ENCODE results near the gene COMMD1. TPM values are rescaled to one million over a fixed set of nuclear protein-coding genes. Genes with fewer than 3 reads are reported as not detected.

The COMMD1 gene
- total RNA-seq, 4 donors from 2014 or later: 76.0 to 132 (median 100) TPM

DNA sequence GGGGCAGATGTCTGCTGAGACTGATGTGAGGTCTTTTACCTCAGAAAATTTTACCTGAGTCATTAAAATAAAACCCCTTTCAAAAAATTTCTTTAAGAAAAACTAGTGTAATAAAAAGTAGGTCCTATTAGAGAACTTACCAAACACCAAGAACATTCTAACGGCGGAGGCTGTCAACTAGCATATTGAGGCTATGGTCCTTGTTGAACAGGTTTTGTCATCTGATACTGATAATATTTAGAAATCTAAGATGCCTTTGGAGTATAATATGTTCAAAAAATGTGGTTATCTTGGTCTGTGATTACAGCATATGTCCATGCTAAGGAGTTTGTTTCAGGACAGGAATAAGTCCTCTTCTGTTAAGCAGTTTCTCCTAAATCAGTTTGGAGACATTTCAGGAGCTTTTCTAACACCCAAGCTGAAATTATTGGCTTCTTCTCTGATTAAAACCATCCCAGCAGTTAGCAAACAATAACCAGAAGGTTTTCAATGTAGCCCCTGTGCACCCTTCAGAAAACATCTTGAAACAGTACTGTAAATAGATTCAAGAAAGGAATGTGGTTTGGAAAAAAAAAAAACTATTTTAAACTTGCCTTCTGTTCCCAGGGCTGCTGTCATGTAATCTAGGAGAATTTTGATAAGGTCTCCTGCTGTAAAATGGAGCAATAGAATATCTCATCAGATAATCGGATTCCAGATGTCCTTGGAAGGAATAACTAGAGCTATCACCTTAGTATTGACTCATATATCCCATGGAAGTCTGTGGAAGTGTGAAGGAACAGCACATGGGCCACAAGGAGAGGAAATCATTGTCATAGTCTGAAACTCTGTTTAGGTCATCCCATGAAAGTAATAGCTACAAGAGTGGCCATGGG lies 231.7 kb downstream of the COMMD1 start:
- no peaks in the 10 kb centered on the region for H3K36me3 ChIP-seq
- peaks cover 0 to 10% of the 10 kb centered on the region in 2 donors for H3K4me1 ChIP-seq
- H3K4me3 ChIP-seq (replicated peaks in 1 of 3): no peak overlapping the region
- H3K27me3 ChIP-seq: no peaks in the 10 kb centered on the region
- no peak for DNase-seq
- 89 to 92% methylated on average over 3 of the region's 3 CpGs for WGBS, 2 donors
- intact Hi-C loops (cut with DNase I): no loop called here
- no peak overlapping the region for H3K27ac ChIP-seq
- TF ChIP-seq POLR2A (IDR thresholded peaks at IDR 0.05): no peak
- no peaks in the 10 kb centered on the region for H3K9me3 ChIP-seq

- no peak overlapping the region for H3K4me3 ChIP-seq (replicated peaks in 1 of 3)
- no peaks in the 10 kb centered on the region for H3K9me3 ChIP-seq
- H3K27ac ChIP-seq: no peak overlapping the region
- H3K4me1 ChIP-seq: peaks cover 0 to 10% of the 10 kb centered on the region in 2 donors
- intact Hi-C loops (cut with DNase I): no loop called here
- no peaks in the 10 kb centered on the region for H3K27me3 ChIP-seq
- no peak for DNase-seq
- WGBS, 2 donors: 85 to 92% methylated on average over 5 of the region's 5 CpGs
- TF ChIP-seq, protein P1, sequence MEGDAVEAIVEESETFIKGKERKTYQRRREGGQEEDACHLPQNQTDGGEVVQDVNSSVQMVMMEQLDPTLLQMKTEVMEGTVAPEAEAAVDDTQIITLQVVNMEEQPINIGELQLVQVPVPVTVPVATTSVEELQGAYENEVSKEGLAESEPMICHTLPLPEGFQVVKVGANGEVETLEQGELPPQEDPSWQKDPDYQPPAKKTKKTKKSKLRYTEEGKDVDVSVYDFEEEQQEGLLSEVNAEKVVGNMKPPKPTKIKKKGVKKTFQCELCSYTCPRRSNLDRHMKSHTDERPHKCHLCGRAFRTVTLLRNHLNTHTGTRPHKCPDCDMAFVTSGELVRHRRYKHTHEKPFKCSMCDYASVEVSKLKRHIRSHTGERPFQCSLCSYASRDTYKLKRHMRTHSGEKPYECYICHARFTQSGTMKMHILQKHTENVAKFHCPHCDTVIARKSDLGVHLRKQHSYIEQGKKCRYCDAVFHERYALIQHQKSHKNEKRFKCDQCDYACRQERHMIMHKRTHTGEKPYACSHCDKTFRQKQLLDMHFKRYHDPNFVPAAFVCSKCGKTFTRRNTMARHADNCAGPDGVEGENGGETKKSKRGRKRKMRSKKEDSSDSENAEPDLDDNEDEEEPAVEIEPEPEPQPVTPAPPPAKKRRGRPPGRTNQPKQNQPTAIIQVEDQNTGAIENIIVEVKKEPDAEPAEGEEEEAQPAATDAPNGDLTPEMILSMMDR (IDR thresholded peaks at IDR 0.05): no peak
- no peak for TF ChIP-seq POLR2A (IDR thresholded peaks at IDR 0.05)
- H3K36me3 ChIP-seq: no peaks in the 10 kb centered on the region
Measured at GRCh38 chr2:62140426-62141141, 235.1 kb downstream of the COMMD1 start.

- 71 to 84% methylated on average over 2 of the region's 2 CpGs for whole genome bisulfite sequencing, 2 donors
- H3K4me3 ChIP-seq (replicated peaks in 1 of 3): no peak overlapping the region
- H3K4me1 ChIP-seq: peaks cover 0 to 10% of the 10 kb centered on the region in 2 donors
- H3K27me3 ChIP-seq: no peaks in the 10 kb centered on the region
- intact Hi-C loops (cut with DNase I): no loop called here
- no peak for DNase-seq
- no peak overlapping the region for H3K27ac ChIP-seq
- H3K9me3 ChIP-seq: no peaks in the 10 kb centered on the region
- H3K36me3 ChIP-seq: no peaks in the 10 kb centered on the region
- TF ChIP-seq POLR2A (IDR thresholded peaks at IDR 0.05): no peak
- TF ChIP-seq, protein P1 (IDR thresholded peaks at IDR 0.05): no peak
Measured at GRCh38 chr2:62141142-62141740, 235.8 kb downstream of the COMMD1 start.

DNA sequence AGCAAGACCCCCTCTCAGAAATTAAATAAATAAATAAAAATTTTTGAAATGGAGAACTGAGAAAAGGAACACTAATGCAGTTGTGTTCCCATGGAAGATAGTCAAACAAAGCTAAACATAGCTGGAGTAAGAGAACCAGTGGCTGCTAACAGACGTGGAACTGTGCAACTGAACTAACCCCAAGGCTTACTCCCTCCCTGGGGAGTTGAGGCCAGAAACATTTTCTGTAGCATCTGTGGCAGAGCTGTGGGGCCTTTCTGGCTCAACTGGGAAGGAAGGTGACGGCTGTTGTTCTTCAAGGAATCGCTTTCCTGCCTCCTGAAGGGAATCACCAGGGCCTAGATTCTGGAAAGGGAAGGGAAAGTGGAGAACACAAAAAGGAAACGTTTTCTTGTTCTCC lies 236.6 kb downstream of the COMMD1 start:
- no peak overlapping the region for H3K27ac ChIP-seq
- H3K4me3 ChIP-seq (replicated peaks in 1 of 3): no peak overlapping the region
- TF ChIP-seq, protein P1 (IDR thresholded peaks at IDR 0.05): no peak
- TF ChIP-seq POLR2A (IDR thresholded peaks at IDR 0.05): no peak
- intact Hi-C loops (cut with DNase I): no loop called here
- no peaks in the 10 kb centered on the region for H3K9me3 ChIP-seq
- WGBS, 2 donors: 80 to 84% methylated on average over 4 of the region's 4 CpGs
- no peaks in the 10 kb centered on the region for H3K36me3 ChIP-seq
- DNase-seq: no peak
- peaks cover 0 to 6% of the 10 kb centered on the region in 2 donors for H3K4me1 ChIP-seq
- no peaks in the 10 kb centered on the region for H3K27me3 ChIP-seq

GRCh38 chr2:62143696-62144095 lies 238.2 kb downstream of the COMMD1 start:
- TF ChIP-seq, protein P1 (IDR thresholded peaks at IDR 0.05): no peak
- no peak for TF ChIP-seq POLR2A (IDR thresholded peaks at IDR 0.05)
- intact Hi-C loops (cut with DNase I): no loop called here
- Histone ChIP-seq H3K27ac (no peak overlapping the region), H3K36me3 (no peaks in the 10 kb centered on the region), H3K4me1 (no peaks in the 10 kb centered on the region), H3K9me3 (no peaks in the 10 kb centered on the region), H3K4me3 (replicated peaks in 1 of 3) (no peak overlapping the region), H3K27me3 (no peaks in the 10 kb centered on the region)
- no peak for DNase-seq

All from thyroid gland (tissue), 4 donors.